ENCODE measurements around the gene SIK2.

Gene SIK2

DNA sequence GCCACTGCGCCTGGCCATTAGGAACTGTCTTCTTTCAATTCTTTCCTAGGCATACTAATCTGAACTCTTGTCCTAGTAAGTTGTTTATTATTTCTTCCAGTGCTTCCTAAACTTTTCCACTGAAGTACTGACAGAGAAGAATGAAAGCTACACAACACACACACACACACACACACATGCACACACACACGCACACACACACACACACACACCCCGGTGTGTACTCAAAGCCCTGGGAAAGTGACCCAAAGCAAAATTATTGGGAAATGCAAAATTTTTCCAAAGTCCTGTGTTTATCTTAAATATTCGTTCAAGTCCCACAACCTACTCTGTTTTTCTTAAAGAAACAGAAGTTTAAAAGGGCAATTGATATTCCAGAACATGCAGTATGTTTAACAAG lies 19.4 kb upstream of the SIK2 start:
- DNase-seq = no peak

- DNase-seq = no peak
These were observed 16.9 kb upstream of the SIK2 start for GRCh38 chr11:111585371-111585770.

GRCh38 chr11:111586388-111586831 lies 15.8 kb upstream of the SIK2 start:
- no peak for DNase-seq

DNA sequence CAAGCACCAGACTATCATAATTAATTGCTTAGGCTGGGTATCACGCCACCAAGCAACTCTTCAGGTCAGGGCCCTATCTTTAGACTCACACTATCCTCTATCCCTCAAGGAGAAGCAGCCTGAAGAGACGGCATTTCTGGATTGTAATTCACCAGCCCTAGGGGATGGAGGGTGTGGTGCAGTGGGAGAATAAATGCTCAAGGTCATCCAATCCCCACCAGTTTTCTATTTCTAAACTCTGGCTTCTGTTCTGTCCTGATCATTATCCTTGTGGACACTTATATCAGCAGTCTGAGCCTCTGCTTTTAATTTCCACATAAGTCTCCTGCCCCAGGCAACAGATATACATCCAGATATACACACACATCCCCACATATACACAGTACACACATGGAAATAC lies 13.1 kb upstream of the SIK2 start:
- no peak for DNase-seq

- DNase-seq = no peak
These were observed 12.3 kb upstream of the SIK2 start for GRCh38 chr11:111589886-111590499.

DNA sequence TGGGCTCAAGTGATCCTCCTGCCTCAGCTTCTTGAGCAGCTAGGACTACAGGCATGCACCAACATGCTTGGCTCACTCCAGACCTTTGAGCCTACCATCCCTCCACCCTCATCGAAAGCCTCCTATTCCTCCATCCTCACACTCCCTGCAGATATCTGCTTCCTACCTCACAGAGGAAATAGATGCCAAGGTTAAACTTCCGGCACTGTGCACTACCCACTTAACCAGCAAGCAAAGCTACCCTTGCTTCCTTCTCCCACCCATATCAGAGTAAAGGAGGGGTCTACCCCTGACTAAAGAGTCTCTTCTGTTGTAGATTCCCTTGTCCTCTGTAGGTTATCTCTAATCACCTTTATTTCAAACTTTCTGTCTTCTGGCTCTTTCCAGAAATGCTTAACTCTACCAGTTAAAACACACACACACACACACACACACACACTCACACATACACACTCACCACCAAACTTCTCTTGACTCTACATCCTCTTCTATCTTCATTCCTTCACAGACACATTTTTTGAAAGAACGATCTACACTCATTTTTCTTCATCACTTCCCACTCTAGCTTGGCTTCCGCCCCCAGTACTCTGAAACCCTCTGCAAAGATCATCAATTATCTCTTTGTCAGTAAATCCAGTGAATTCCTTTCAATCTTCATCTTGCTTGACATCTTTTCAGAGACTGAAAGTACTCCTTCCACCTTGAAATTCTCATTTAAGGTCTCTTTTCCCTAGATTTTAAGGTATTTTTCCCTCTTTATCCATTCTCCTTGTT lies 10.9 kb upstream of the SIK2 start:
- no peak for DNase-seq

- DNase-seq = no peak
These were observed 9.8 kb upstream of the SIK2 start for GRCh38 chr11:111592491-111592890.

- DNase-seq = no peak
These were observed 5.9 kb upstream of the SIK2 start for GRCh38 chr11:111596319-111596718.

DNA sequence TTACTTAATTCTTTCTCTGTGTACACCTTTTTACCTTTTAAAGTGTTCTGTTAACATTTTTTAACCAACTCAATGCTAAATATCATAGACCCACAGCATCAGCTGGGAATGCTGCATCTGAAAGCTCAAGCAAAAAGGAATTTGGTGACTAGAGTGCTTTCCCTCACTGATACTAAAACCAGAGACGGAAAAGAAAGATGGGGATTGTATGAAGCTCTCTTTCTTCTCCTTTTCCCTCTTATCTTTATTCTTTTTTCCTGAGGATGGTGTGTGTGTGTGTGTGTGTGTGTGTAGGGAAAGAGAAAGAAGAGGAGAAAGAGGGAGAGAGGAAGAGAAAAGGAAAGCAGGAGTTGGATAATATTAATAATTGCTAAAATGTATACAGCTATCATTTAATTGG lies 4.1 kb upstream of the SIK2 start:
- no peak for DNase-seq

- no peak for DNase-seq
These were observed 3.7 kb upstream of the SIK2 start for GRCh38 chr11:111598559-111598958.

DNA sequence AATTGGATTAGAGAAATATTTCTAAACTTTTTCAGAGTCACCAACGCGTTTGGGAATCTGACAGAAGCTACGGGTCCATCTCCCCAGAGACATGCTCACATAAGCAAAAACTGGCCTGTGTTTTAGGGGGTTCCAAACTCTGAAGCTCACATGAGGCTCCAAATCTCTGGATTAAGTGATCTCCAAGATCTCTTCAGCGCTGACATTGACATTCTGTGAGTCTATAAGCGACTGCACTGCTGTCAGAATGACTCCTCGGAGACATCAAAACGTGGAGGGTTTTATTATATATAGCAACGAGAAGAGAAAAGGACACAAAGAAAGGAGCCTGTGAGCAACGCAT lies 642 bp upstream of the SIK2 start:
- no peak for DNase-seq

- DNase-seq = no peak
These were observed 789 bp downstream of the SIK2 start for GRCh38 chr11:111602865-111603610.

GRCh38 chr11:111603611-111604130 lies 1.4 kb downstream of the SIK2 start:
- no peak for DNase-seq

DNA sequence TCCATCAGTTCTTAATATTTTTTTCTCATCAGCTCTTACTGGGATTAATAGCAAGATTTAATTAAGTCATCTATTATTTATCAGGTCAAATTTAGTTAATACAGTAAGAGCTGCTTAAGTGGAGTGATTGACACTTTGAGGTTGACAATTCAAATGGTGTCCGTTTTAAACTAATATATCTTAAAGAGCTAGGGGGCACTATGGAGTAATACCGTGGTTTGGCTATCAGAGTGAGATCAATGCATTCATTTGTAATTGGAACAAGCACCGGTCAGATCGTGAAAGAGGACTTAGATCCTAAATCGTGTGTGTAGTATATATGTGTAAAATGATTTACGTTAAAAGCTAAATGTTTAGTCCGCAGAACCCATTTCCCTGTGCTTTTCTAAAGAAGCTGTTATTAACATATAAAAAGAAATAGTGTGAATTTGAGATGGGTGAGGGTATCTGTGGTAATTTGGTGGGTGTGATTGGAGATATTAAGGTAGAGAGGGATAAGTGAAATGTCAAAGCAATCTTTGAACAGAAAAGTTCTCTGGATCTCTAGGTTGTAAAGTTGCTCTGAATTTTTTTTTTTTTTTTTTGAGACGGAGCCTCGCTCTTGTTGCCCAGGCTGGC lies 2.3 kb downstream of the SIK2 start:
- DNase-seq = peak in 1 of 2 experiments; percentile 45

- DNase-seq = no peak
These were observed 3.4 kb downstream of the SIK2 start for GRCh38 chr11:111605681-111606080.

DNA sequence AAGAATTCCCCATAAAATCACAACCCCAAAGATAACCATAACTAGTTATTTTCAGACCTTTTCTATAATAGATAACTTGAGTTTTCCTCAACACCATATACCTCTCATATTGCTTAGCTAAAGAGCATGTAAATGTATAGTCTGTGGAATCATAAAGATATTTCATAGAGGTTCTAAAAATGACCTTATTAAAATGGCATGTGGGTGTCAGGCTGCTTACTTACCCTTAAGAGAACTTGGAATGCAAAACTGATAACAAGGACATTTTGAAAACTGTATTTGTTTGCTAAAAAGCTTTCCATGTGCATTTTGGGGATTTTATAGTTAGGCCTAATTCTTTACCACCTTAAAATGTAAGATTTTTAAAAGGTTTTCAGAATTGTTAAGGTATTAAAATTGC lies 4.7 kb downstream of the SIK2 start:
- DNase-seq = no peak

GRCh38 chr11:111607751-111608150 lies 5.5 kb downstream of the SIK2 start:
- no peak for DNase-seq

DNA sequence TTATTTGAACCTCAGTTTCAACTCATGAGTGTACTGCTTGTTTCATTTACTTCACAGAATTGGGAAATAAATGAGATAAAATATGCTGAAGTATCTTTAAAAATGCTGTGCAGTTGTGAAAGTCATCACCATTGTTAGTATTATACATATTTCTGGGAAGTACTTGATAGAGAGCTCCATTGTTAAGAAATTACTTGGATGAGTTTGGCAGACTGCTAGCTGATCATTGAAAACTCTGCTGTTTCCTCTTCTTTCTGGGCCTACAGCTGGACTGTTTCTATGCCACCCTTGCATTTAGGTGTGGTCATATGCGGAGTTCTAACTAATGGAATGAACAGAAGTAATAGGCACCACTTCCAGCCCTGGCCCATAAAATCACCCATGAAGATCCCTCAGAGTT lies 10.0 kb downstream of the SIK2 start:
- DNase-seq = no peak

DNA sequence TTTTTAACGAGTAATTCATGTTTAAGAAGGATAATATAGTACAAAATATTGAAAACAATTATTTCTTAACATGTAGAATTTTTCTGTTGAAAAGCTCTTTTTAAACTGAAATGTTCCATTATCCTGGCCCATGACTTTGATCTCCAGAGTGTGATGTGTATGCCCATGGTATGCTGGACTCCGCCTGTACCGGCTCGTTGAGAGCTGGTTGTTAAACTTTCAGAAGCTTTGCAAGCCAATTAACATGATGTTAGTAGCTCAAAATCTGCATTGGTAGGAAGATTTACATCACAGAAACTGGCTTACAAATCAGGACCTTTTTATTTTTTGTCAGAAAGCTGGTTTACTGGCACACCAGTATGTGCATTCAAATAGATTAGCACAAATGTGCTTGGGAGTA lies 15.0 kb downstream of the SIK2 start:
- no peak for DNase-seq

DNA sequence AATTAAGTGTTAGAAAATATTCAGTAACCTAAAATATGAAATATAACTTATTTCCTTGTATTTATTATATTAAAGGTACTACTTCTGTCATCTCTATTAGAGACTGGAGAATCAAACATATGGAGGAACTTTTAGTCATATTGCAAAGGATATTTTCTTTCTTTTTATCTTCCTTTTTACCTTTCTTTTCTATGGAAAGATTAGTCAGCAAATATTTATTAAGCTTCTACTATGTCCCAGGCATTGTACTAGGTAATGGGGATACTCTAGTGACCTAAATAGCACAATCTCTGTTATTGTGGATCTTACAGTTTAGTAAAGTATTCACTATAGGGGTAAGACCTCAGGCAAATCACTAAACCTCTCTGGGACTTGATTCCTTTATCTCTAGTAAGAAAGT lies 18.3 kb downstream of the SIK2 start:
- no peak for DNase-seq

- no peak for DNase-seq
These were observed 21.3 kb downstream of the SIK2 start for GRCh38 chr11:111623527-111624030.

DNA sequence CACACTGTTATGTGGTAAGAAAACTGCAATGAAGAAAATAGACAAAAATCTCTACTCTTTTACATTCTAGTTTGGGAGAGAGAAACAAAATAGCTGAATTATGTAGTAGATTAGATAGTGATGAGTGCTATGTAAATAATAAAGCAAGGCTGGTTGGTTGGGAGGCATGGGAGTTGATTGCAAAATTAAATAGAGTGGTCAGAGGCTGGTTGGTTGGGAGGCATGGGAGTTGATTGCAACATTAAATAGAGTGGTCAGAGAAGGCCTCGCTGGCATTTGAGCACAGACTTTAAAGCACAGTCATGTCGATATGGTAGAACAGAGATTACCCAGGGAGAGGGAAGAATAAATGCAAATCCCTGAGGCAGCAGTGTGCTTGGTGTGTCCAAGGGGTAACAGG lies 22.4 kb downstream of the SIK2 start:
- DNase-seq = no peak

GRCh38 chr11:111627591-111627990 lies 25.3 kb downstream of the SIK2 start:
- DNase-seq = no peak

Data from cerebellar nuclear complex (tissue), 1 donor.